GM18951 (cell line): ENCODE measurements around the gene LBP.

Experiments used
- POLR2A ChIP-seq: IDR thresholded peaks from 4 replicates; pipeline ENCODE4 v1.6.1; 2011; ENCODE audit warnings: mild to moderate bottlenecking; ENCODE audit not compliant: insufficient read length, insufficient read depth; ENCODE audit errors: extremely low read depth
- in situ Hi-C: fragments of 300-500 bp; cut with MboI; formaldehyde crosslinking; loops from one replicate; pipeline ENCODE4 v1.12.0; 2022; ENCODE audit warnings: low sequenced_read_pairs, mixed read lengths, inconsistent platforms; ENCODE audit not compliant: unreplicated experiment

The LBP gene

DNA sequence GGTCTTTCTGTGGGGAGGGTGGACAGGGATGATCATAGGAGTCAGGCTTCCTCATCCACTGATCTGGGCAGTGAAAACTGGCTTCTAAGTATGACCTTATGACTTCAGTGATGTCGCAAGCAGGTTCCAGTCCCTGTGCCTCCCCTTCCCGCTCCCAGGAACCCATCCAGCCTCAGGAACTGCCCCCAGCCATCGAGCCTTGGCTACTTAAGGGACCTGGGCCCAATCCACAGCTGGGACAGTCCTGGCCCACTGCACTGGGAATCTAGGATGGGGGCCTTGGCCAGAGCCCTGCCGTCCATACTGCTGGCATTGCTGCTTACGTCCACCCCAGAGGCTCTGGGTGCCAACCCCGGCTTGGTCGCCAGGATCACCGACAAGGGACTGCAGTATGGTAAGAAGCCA, at the start of gene LBP:
Gene LBP (plus strand): TSS at position 236 of the 405 bp plus-strand sequence. CDS start 35 bp downstream, at position 271.
- in situ Hi-C loops, result no loop called here
- no peak for TF ChIP-seq POLR2A

DNA sequence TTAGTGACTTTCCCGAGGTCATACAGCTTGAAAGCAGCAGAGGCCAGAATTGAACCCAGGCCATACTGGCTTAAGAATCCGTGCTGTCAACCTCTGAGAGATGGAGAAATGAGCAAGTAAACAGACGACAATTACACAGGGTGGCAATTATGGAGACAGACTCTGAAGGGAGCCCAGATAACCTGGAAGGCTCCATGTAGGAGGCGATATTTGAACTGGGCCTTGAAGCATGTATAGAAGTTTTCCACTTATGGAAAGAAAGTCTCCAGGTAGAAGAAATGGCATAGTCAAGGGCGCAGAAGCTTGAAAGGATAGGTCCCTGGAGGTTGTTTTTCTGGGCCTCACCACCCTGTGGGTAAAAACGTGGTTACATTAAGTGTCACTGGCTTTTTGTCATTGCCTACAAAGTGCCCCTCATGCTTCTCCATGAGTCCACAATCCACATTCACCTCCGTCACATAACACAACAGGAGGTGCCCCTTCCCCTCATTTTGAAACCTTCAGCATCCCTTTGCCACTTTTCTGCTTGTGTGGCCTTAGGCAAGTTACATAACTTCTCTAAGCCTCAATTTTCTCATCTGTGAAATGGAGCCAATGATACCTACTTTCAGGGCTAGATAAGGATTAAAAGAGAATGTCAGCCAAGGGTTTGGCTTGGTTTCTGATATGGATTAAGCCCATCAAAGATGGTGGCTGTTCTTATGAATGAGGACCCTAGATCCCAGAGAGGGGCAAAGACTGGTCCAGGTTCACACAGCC, 48.2 kb upstream of the LBP start:
- in situ Hi-C loops, result no loop called here
- TF ChIP-seq POLR2A, result no peak

- TF ChIP-seq POLR2A, result no peak
- in situ Hi-C loops, result no loop called here
Observed at GRCh38 chr20:38298768-38299288, 47.5 kb upstream of the LBP start.

DNA sequence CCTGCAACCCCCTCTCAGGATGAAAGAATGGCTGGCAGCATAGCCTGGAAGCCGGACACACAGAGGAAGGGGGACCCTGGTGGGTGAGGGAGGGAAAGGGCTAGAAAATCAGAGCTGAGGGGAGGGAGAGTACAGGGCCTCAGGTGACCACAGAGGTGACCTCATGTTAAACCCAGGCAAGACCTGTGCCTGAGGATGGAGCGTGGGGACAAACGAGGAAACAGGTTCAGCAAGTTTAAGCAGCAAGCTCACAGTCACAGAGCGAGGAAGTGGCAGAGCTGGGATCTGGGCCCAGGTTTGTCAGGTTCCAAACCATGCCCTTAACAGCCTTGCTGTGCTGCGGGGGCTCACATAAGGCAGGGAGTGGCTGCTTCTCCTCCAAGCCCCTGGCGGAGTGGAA, 46.3 kb upstream of the LBP start:
- in situ Hi-C loops, result no loop called here
- no peak for TF ChIP-seq POLR2A

- in situ Hi-C loops, result no loop called here
- TF ChIP-seq POLR2A, result no peak
Observed at GRCh38 chr20:38300438-38300837, 45.8 kb upstream of the LBP start.

DNA sequence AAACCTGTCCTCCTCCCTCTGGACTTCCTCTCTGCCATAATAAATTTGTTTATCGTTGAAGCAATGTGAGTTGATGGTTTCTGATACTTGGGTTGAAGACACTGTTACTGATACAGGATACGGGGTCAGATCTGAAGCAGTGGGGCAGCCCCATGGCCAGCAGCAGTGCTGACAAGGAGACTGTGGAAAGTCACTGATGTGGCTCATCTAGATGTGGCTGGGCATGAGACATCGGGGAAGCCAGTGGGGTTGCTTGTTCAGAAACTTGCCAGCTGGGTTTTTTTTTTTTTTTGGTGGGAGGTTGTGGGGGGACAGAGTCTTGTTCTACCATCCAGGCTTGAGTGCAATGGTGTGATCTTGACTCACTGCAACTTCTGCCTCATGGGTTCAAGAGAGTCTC, 45.0 kb upstream of the LBP start:
- in situ Hi-C loops, result no loop called here
- TF ChIP-seq POLR2A, result no peak

DNA sequence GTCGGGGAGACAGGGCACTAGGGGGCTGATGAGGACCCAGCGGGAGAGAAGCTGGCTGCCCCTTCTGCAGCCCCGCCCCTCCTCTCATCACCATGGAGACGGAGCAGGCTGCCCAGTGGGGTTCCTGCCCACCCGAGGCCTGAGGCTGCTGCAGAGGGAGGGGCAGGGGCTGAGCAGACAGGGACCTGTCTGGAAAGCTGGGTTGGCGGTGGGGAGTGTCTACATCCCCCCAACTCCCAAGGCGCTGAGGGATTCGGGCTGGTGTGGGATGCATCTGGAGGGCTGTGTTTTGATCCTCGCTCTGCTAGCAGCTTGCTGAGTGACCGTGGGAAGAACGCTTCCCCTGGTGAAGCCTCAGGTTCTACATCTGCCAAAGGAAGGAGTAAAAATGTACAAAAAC, 43.5 kb upstream of the LBP start:
- in situ Hi-C loops, result no loop called here
- no peak for TF ChIP-seq POLR2A

DNA sequence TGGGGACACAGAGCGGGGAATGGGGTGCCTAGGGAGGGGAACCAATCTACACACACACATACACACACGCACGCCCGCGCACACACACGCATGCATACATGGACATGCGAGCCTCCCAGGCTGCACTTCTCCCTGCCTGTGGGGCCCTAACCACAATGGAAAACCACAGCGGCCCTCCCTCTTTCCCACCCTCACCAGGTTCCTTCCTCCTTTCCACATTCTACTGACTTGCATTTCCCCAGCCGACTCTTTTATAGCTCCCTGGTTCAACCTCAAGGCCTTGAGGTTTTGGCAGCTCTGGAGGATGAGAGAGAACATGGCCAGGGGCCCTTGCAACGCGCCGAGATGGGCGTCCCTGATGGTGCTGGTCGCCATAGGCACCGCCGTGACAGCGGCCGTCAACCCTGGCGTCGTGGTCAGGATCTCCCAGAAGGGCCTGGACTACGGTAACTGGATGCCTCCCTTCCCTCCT, 42.3 kb upstream of the LBP start, which contains the start of gene BPI:
Gene BPI (plus strand): TSS at position 249 of the 472 bp plus-strand sequence. CDS start 68 bp downstream, at position 317.
- in situ Hi-C loops, result no loop called here
- no peak for TF ChIP-seq POLR2A

DNA sequence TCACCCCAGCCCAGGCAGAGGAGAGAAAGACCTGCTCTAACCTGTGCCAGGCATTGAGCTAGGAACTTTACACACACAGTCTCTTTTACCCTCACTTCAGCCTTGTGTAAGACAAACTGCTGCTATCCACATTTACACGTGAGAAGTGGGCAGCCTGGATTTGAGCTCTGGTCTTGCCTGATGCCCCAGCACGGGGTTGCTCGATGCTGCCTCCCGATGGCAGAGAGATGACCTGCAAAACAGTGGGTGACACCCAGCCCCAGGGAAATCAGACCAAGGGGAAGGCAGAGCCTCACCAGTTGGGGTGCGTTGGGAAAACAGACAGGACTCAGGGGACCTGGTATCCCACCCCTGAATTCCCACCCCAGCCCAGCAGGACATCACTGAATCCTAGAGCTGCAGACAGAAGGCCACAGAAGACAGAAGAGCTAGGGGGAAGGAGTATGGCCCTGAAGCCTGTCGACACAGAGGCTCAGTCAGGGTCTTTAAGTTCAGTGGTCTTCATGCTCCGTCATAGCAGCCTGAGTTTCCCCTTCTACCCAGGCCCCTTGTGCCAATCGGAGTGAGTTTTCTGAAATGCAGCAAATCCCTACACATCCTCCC, 41.3 kb upstream of the LBP start:
- TF ChIP-seq POLR2A, result no peak
- in situ Hi-C loops, result no loop called here

- in situ Hi-C loops, result no loop called here
- TF ChIP-seq POLR2A, result no peak
Observed at GRCh38 chr20:38305541-38305940, 40.7 kb upstream of the LBP start.

DNA sequence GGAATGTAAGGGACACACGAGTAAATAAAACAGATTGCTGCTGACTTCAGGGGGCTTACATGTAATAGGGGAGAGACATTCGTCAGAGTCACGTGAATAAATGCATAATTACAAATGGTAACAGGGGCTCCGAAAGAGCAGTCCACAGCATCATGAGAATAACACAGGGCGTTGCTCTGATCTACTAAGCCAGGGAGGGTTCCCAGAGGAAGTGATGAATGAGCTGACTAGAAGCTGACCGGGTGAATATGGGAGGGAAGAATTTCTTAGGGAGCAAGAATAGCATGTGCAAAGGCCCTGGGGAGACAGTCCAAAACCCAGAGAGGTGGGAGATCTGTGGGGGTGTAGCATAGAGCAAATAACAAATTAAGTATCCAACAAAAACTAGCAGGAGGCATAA, 39.9 kb upstream of the LBP start:
- no peak for TF ChIP-seq POLR2A

GRCh38 chr20:38307371-38308046, 38.8 kb upstream of the LBP start:
- TF ChIP-seq POLR2A, result no peak
- in situ Hi-C loops, result no loop called here

More for the DNA sequence above, 39.9 kb upstream of the LBP start:
- in situ Hi-C loops, result no loop called here

- in situ Hi-C loops, result no loop called here
- TF ChIP-seq POLR2A, result no peak
Observed at GRCh38 chr20:38308047-38308438, 38.2 kb upstream of the LBP start.

DNA sequence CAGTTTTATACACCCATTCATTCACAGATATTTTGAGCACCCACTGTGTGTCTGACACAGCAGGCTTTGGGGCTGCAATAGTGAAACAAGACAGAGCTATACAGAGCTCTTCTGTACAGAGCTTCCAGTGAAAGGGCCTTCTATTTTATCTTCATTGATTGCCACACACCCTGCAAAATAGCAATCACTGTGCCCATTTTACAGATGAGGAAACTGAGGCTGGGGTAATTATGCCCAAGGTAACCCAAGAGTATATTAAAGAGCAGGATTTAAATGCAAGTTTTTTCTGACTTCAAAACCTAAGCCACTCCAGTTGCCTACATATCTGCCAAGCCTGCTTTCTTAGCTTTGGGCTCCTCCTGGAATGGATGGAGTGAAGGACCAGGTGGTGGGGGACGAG, 37.8 kb upstream of the LBP start:
- in situ Hi-C loops, result no loop called here
- no peak for TF ChIP-seq POLR2A

GRCh38 chr20:38311091-38311490, 35.2 kb upstream of the LBP start:
- in situ Hi-C loops, result no loop called here
- no peak for TF ChIP-seq POLR2A
